Measurements from ENCODE around the gene PLD2.

DNA sequence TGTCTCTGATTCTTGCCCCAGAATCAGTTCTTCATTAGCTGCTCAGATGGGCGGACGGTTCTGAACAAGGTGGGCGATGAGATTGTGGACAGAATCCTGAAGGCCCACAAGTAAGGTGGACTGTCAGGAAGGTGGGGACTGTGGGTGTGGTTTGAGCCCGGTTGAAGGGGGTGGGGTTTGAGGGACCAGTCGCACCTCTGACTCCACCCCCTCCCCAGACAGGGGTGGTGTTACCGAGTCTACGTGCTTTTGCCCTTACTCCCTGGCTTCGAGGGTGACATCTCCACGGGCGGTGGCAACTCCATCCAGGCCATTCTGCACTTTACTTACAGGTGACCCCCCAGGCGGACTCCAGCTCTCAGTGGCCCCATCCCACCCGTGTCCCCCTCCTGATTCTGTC is 11.3 kb downstream of the PLD2 start:
- no peak for TF ChIP-seq PAX5 (IDR thresholded peaks at IDR 0.05; ENCODE audit: insufficient read depth, low read length, severe bottlenecking)
- no peak for TF ChIP-seq TAF1 (IDR thresholded peaks at IDR 0.05; ENCODE audit: low read depth, low read length)
- TF ChIP-seq POLR2A (IDR thresholded peaks at IDR 0.05; ENCODE audit: low read depth, low read length) = no peak
- TF ChIP-seq POLR2AphosphoS5 (IDR thresholded peaks at IDR 0.05; ENCODE audit: low read depth, low read length) = no peak
- no peak for TF ChIP-seq POU2F2 (IDR thresholded peaks at IDR 0.05; ENCODE audit: low read depth, low read length)
- TF ChIP-seq SPI1 (IDR thresholded peaks at IDR 0.05; ENCODE audit: low read depth, low read length) = no peak
